Measurements from ENCODE around the gene LHX2. TPM values are rescaled to one million over a fixed set of nuclear protein-coding genes. Genes with fewer than 3 reads are reported as not detected.

The LHX2 gene
- total and polyA plus RNA-seq, 2 of the 13 experiments (the other 11 are each of a cell fraction or from before 2014, with no cell fraction given), result not detected

GRCh38 chr9:124005029-124005771, 6.4 kb upstream of the LHX2 start:
- Histone ChIP-seq H3K27ac (ENCODE audit: extremely low read length, insufficient read depth, low read length) (no peak overlapping the region), H3K36me3 (replicated peaks in 1 of 2; ENCODE audit: control insufficient read depth in 1 of 2, insufficient read depth in 2 of 2, low read length in 2 of 2) (no peaks in the 10 kb centered on the region), H3K4me1 (ENCODE audit: insufficient read depth, low read length) (peaks cover 15% of the 10 kb centered on the region; the same call in 1 of the 2 replicates), H3K9me3 (ENCODE audit: low read length) (no peaks in the 10 kb centered on the region), H3K27me3 (ENCODE audit: control insufficient read depth in 1 of 2, insufficient read depth in 2 of 2, low read length in 2 of 2) (peaks cover 8 to 97% of the 10 kb centered on the region in 2 experiments), H3K4me3 (replicated peaks in 1 of 3; ENCODE audit: insufficient read depth in 1 of 3, low read depth in 2 of 3, low read length in 3 of 3) (no peak overlapping the region), H3K4me2 (ENCODE audit: low read depth, low read length) (no peak overlapping the region), H2AFZ (ENCODE audit: low read length) (no peak overlapping the region), H3K79me2 (ENCODE audit: insufficient read depth, low read length) (no peaks in the 10 kb centered on the region), H3K9ac (ENCODE audit: insufficient read depth, low read depth, low read length) (no peak overlapping the region), H4K20me1 (ENCODE audit: insufficient read depth, low read length) (peaks cover 1% of the 10 kb centered on the region)
- in situ Hi-C loops (cut with HindIII; ENCODE audit: extremely low pct_ligation_motif_present, low pct_unique_long_range_greater_than_20kb) (no loop called here), intact Hi-C loops (cut with micrococcal nuclease; ENCODE audit: unreplicated experiment) (no loop called here)
- no peak for FAIRE-seq
- WGBS (ENCODE audit: low lambda C conversion rate), result 9% methylated on average over 4 of the region's 4 CpGs
- CTCF ChIA-PET (ENCODE audit: low intra/inter-chr PET ratio, low total read pairs), result no interaction called here
- no TSS peak for BruUV-seq (replicated peaks)
- DNase-seq (ENCODE audit: low spot score), result no peak
- no peak for ATAC-seq
- POLR2A ChIA-PET, result no interaction called here
- no peak for TF ChIP-seq CC2D1A (CRISPR knock-in tag; IDR thresholded peaks at IDR 0.05)
- no peak for TF ChIP-seq ZBTB20 (CRISPR knock-in tag; IDR thresholded peaks at IDR 0.05; ENCODE audit: borderline replicate concordance, low read depth)
- TF ChIP-seq ZNF766 (CRISPR knock-in tag; IDR thresholded peaks at IDR 0.05; ENCODE audit: borderline replicate concordance), result no peak
- TF ChIP-seq, protein P1, sequence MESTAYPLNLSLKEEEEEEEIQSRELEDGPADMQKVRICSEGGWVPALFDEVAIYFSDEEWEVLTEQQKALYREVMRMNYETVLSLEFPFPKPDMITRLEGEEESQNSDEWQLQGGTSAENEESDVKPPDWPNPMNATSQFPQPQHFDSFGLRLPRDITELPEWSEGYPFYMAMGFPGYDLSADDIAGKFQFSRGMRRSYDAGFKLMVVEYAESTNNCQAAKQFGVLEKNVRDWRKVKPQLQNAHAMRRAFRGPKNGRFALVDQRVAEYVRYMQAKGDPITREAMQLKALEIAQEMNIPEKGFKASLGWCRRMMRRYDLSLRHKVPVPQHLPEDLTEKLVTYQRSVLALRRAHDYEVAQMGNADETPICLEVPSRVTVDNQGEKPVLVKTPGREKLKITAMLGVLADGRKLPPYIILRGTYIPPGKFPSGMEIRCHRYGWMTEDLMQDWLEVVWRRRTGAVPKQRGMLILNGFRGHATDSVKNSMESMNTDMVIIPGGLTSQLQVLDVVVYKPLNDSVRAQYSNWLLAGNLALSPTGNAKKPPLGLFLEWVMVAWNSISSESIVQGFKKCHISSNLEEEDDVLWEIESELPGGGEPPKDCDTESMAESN (CRISPR knock-in tag; conservative IDR thresholded peaks at IDR 0.05), result no peak
- no peak for TF ChIP-seq NR3C1 (CRISPR knock-in tag; IDR thresholded peaks at IDR 0.05)
- TF ChIP-seq CEBPZ (IDR thresholded peaks at IDR 0.05; ENCODE audit: low read length), result no peak

Data from HepG2 (cell line).